Epidermal melanocyte (primary cell): ENCODE measurements around the gene MAPKAPK5.
A peak's percentile ranks its signal among the peaks of the same experiment; 100 is the strongest.
"Not testable (repeated sequence)": the region's sequence is repeated elsewhere in the genome, so short reads cannot be mapped to it uniquely, and the experiment has no call there.

Experiments used
- DNase-seq: peaks from one replicate; pipeline ENCODE4 v3.0.0; 2011; ENCODE audit warnings: low spot score; ENCODE audit not compliant: insufficient read length

The MAPKAPK5 gene

GRCh38 chr12:111827907-111828306 is 14.1 kb upstream of the MAPKAPK5 start:
- DNase-seq = no peak

DNA sequence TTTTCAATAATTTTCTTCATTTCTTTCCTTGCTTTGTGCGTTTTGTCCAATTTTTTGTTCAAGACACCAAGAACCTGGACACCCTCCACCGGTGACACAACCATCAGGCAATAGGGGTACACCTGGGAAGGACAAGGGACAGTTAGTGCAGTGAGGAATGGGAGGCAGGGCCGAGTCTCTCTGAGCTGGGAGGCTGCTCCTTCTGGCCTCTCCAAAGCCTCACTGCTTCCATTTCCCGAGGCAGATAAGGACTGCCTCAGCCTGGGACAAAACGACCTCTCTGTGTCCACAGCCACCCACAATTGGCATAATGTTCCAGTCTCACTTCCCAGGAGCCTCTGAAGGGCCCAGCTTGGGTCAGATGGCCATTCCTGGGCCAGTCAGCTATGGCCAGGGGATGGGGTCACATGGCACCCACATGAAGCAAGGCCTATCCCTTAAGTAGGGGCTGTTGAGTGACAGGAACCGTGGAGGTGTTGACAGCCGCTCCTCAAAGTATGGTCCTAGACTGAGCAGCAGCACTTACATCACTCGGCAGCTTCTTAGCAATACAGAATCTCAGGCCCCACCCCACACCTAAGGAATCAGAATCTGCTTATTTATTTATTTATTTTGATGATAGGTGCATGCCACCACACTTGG is 13.6 kb upstream of the MAPKAPK5 start:
- DNase-seq = no peak

DNA sequence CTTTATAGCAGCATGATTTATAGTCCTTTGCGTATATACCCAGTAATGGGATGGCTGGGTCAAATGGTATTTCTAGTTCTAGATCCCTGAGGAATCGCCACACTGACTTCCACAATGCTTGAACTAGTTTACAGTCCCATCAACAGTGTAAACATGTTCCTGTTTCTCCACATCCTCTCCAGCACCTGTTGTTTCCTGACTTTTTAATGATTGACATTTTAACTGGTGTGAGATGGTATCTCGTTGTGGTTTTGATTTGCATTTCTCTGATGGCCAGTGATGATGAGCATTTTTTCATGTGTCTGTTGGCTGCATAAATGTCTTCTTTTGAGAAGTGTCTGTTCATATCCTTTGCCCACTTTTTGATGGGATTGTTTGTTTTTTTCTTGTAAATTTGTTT is 12.4 kb upstream of the MAPKAPK5 start:
- not testable (repeated sequence) for DNase-seq

DNA sequence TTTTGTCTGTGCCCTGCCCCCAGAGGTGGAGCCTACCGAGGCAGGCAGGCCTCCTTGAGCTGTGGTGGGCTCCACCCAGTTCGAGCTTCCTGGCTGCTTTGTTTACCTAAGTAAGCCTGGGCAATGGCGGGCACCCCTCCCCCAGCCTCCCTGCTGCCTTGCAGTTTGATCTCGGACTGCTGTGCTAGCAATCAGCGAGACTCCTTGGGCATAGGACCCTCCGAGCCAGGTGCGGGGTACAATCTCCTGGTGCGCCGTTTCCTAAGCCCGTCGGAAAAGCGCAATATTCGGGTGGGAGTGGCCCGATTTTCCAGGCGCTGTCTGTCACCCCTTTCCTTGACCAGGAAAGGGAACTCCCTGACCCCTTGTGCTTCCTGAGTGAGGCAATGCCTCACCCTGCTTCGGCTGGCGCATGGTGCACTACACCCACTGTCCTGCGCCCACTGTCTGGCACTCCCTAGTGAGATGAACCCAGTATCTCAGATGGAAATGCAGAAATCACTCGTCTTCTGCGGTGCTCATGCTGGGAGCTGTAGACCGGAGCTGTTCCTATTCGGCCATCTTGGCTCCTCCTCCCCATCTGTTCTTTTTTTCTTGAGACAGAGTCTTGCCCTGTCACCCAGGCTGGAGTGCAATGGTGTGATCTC is 7.2 kb upstream of the MAPKAPK5 start:
- not testable (repeated sequence) for DNase-seq

DNA sequence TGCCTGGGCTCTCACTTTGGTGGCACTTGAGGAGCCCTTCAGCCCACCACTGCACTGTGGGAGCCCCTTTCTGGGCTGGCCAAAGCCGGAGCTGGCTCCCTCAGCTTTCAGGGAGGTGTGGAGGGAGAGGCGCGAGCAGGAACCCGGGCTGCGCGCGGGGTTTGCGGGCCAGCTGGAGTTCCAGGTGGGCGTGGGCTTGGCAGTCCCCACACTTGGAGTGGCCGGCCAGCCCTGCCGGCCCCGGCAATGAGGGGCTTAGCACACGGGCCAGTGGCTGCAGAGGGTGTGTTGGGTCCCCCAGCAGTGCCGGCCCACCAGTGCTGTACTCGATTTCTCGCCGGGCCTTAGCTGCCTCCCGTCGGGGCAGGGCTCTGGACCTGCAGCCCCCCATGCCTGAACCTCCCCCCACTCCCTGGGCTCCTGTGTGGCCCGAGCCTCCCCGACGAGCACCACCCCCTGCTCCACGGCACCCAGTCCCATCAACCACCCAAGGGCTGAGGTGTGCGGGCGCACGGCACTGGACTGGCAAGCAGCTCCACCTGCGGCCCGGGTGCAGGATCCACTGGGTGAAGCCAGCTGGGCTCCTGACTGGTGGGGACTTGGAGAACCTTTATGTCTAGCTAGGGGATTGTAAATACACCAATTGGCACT is 6.4 kb upstream of the MAPKAPK5 start:
- DNase-seq = not testable (repeated sequence)

GRCh38 chr12:111838353-111838752 is 3.7 kb upstream of the MAPKAPK5 start:
- no peak for DNase-seq

DNA sequence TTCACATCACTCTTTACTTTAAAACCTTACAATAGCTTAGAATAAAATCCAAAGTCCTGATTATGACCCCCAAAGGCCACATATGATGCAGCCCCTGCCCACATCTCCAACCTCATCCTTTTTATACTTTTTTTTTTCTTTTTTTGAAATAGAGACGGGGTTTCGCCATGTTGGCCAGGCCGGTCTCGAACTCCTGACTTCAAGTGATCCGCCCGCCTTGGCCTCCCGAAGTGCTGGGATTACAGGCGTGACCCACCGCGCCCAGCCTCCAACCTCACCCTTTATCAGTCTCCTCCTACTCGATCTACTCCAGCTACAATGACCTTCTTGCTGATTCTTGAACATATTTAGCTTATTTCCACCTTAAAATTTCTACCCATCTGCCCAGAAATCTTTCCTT is 1.2 kb upstream of the MAPKAPK5 start:
- DNase-seq = peak; percentile 17

GRCh38 chr12:111841236-111841749 is 735 bp upstream of the MAPKAPK5 start:
- peak; percentile 26 for DNase-seq

DNA sequence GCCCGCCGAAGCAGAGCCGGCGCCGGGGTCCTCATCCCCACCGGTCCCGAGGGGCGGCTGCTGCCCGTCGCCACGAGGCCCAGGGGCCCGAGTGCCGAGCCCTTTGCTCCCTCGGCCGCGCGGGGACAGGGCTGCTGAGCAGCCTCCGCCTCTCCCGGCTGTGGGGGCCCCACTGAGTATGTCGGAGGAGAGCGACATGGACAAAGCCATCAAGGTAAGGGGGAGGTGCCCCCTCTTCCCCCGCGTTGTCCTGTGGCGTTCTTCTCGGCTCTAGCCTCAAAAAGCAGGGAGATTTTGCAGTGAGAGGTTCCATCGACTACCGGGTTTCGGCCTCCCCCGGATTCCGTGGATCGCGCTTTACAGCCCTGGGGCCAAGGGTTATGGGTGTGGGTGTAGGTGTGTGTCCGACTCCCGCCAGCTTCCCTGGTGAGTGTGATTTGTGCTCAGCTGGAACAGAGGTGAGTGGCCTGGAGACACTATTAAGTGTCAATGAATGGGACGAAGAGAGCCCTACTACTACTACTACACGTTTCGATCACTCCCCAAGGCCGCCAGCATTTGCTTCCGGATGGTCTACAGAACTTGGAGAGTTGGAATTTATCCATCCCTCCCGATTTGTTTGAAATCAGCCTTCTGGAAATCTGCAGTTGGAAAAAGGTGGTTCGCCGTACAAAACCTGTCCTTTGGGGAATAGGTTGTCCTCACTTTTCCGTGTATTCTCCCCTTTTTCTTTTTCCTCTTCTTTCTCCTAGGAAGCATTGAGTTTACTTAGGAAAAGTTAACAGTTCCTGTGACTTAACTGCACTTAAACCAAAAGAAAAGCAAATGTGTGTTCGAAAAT is 748 bp downstream of the MAPKAPK5 start:
- no peak for DNase-seq

DNA sequence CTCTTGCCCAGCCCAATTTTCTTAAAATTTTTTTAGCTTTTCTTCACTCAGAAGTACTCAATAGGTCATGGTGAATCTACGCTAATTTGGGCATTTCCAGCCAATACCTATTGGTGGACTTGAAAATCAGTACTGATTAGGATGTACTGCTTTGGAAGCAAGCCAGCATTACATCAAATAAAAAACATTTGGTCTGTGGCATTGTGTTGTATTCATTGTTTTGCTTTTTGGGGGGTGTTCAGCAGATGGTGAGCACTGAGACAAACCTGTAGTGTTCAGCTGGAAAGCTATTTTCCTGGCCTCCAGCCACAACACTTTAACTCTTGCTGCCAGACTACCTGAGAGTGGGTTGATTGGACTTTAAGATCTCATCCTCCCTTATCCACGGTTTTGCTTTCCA is 4.0 kb downstream of the MAPKAPK5 start:
- no peak for DNase-seq

DNA sequence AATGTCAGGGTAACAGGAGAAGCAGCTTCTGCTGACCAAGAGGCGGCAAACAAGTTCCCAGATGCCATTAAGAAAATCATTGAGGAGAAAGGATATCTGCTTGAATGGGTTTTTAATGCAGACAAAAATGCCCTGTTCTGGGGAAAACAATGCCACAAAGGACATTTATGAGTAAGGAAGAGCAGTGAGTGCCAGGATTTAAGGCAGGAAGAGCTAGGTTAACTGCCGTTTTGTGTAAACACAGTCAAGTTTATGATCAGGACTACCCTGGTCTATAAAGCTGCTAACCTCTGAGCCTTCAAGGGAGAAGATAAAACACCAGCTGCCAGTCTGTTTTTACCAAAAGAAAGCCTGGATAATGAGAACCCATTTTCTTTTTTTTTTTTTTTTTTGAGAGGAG is 8.5 kb downstream of the MAPKAPK5 start:
- DNase-seq = no peak

DNA sequence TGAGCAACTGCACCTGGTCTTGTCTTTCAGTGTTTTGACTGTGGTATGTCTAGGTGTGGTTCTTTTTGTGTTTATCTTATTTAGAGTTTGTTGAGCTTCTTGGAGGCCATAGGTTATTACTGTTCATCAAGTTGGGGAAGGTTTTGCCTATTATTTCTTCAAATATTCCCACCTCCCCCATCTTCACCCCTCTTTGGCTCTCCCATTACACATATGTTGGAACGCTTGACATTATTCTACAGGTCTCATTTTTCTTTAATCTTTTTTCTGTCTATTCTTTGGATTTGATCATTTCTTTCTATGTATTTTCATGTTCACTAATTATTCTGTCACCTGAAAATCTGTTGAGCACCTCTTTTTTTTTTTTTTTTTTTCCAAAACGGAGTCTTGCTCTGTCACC is 16.2 kb downstream of the MAPKAPK5 start:
- no peak for DNase-seq

- no peak for DNase-seq
Measured at GRCh38 chr12:111858778-111859177, 16.8 kb downstream of the MAPKAPK5 start.

GRCh38 chr12:111864913-111865312 is 22.9 kb downstream of the MAPKAPK5 start:
- no peak for DNase-seq

DNA sequence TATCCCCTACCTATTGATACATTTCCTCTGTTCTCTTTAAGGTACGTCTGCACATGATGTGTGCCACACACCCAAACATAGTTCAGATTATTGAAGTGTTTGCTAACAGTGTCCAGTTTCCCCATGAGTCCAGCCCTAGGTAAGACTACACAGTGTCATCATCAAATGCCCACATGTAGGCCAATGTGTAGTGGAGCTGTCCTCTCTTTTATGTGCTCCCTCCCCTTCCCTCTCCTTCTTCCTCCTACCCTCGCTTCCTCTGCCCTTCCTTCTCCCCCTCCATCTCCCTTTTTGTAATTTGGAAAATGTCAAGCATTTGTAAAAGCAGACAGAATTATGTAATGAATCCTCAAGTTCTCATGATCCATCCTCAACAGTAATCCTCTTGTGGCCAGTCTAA is 25.5 kb downstream of the MAPKAPK5 start:
- DNase-seq = no peak

GRCh38 chr12:111868676-111869588 is 26.9 kb downstream of the MAPKAPK5 start:
- no peak for DNase-seq

- no peak for DNase-seq
Measured at GRCh38 chr12:111869671-111870070, 27.6 kb downstream of the MAPKAPK5 start.

- DNase-seq = no peak
Measured at GRCh38 chr12:111870216-111870615, 28.2 kb downstream of the MAPKAPK5 start.

DNA sequence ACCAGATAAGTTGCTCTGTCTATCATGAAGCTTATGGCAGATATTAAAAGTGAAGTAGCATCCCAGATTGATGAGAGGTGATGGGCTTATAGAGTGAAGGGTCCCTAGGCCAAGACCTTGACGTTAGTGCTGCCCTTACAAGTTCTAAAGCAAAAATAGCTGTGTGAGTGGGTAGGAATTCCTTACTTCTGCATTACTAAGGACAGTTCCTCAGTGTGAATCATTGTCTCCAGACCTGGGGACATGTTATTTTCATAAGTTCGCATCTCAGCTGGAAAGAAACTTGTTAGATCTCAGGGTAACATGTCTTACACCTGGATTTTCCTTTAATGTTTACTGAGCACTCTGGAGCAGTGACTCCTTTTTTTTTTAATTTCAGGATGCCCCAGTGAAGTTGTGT is 28.7 kb downstream of the MAPKAPK5 start:
- DNase-seq = no peak

GRCh38 chr12:111873113-111873512 is 31.1 kb downstream of the MAPKAPK5 start:
- DNase-seq = no peak

DNA sequence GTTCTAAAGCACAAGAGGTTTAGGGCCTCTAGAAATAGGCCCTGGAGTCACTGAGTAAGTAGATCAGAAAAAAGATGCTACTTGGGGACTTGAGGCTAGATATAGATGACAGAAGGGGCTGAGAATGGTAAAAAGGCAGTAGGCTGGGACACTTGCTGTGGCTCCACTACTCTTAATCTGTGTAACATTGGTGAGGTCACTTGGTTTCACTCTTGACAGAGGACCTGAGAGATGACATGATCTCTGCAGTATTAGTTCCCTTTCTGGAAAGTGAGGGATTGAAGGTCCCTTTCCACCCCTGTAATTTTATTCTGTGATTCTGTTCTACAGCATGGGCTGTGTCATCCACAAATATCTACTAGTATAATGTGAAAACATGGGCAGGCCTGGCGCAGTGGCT is 39.7 kb downstream of the MAPKAPK5 start:
- DNase-seq = no peak
